Non-pigmented ciliary epithelial cell (primary cell): ENCODE data around the gene TIMP2.
"Not testable (repeated sequence)": the region's sequence is repeated elsewhere in the genome, so short reads cannot be mapped to it uniquely, and the experiment has no call there.

Experiments used
- DNase-seq: peaks from one replicate; pipeline ENCODE4 v3.0.0-alpha.2; 2010; ENCODE audit warnings: low read depth

The TIMP2 gene

GRCh38 chr17:78889531-78889930 is 35.7 kb downstream of the TIMP2 start:
- DNase-seq, result no peak

GRCh38 chr17:78888941-78889518 is 36.2 kb downstream of the TIMP2 start:
- no peak for DNase-seq

- DNase-seq, result no peak
These were observed 38.2 kb downstream of the TIMP2 start for GRCh38 chr17:78886954-78887353.

- no peak for DNase-seq
These were observed 39.2 kb downstream of the TIMP2 start for GRCh38 chr17:78885956-78886355.

GRCh38 chr17:78884876-78885667 is 40.1 kb downstream of the TIMP2 start:
- no peak for DNase-seq

GRCh38 chr17:78884148-78884825 is 40.9 kb downstream of the TIMP2 start:
- DNase-seq, result no peak

- DNase-seq, result peak; percentile 76
These were observed 41.6 kb downstream of the TIMP2 start for GRCh38 chr17:78883533-78884131.

GRCh38 chr17:78883089-78883532 is 42.1 kb downstream of the TIMP2 start:
- DNase-seq, result no peak

- DNase-seq, result no peak
These were observed 42.6 kb downstream of the TIMP2 start for GRCh38 chr17:78882540-78883088.

GRCh38 chr17:78879635-78880186 is 45.5 kb downstream of the TIMP2 start:
- DNase-seq, result peak; percentile 66

- DNase-seq, result no peak
These were observed 46.2 kb downstream of the TIMP2 start for GRCh38 chr17:78878871-78879527.

GRCh38 chr17:78878261-78878660 is 46.9 kb downstream of the TIMP2 start:
- DNase-seq, result no peak

GRCh38 chr17:78876954-78877517 is 48.2 kb downstream of the TIMP2 start:
- DNase-seq, result not testable (repeated sequence)

GRCh38 chr17:78876094-78876597 is 49.0 kb downstream of the TIMP2 start:
- DNase-seq, result no peak

- DNase-seq, result no peak
These were observed 49.7 kb downstream of the TIMP2 start for GRCh38 chr17:78875363-78876093.

GRCh38 chr17:78873519-78874340 is 51.5 kb downstream of the TIMP2 start:
- DNase-seq, result peak; percentile 54

- no peak for DNase-seq
These were observed 52.7 kb downstream of the TIMP2 start for GRCh38 chr17:78872486-78872885.

- DNase-seq, result no peak
These were observed 54.6 kb downstream of the TIMP2 start for GRCh38 chr17:78870621-78871020.

GRCh38 chr17:78868391-78868790 is 56.8 kb downstream of the TIMP2 start:
- peak; percentile 68 for DNase-seq
